Activated CD8-positive, alpha-beta memory T cell treated with anti-CD3 and anti-CD28 coated beads, Interleukin-2, amount 10 ng/mL, durations not matched to agents 7 days and 5 days (primary cell): ENCODE results near the gene ANKRD53. TPM values are rescaled to one million over a fixed set of nuclear protein-coding genes. Genes with fewer than 3 reads are reported as not detected.

Source experiments
- ATAC-seq: fragments of 150-1000 bp; cut with Tn5 transposase; one replicate; pipeline ENCODE4 v1.10.0; 2021; ENCODE audit warnings: moderate library complexity
- CTCF ChIA-PET: fragments of 350-600 bp; sonication (Branson Sonifier 250); formaldehyde crosslinking; loops from one replicate; lab custom pipeline; 2021; ENCODE audit warnings: antibody characterized with exemption; lab: Charles Lee
- DNase-seq: peaks from one replicate; pipeline ENCODE4 v3.0.0-alpha.2; 2020
- H3K27ac Mint-ChIP-seq: one replicate; pipeline ENCODE4 v1.8.0; 2021; ENCODE audit warnings: mild to moderate bottlenecking, mixed read lengths
- H3K27me3 Mint-ChIP-seq: one replicate; pipeline ENCODE4 v1.8.0; 2021; ENCODE audit warnings: mixed read lengths
- H3K36me3 Mint-ChIP-seq: one replicate; pipeline ENCODE4 v1.8.0; 2021; ENCODE audit warnings: mild to moderate bottlenecking, mixed read lengths
- H3K4me1 Mint-ChIP-seq: one replicate; pipeline ENCODE4 v1.8.0; 2021; ENCODE audit warnings: mixed read lengths
- H3K4me3 Mint-ChIP-seq: one replicate; pipeline ENCODE4 v1.8.0; 2021; ENCODE audit warnings: mild to moderate bottlenecking, moderate library complexity, mixed read lengths
- H3K9me3 Mint-ChIP-seq: one replicate; pipeline ENCODE4 v1.8.0; 2022; ENCODE audit warnings: low read depth, mixed read lengths
- total RNA-seq, 2 experiments: library from RNA; stranded (reverse); gene quantifications; one replicate each; pipeline ENCODE4 v1.2.3, GENCODE V29; 2021

Gene ANKRD53
- total RNA-seq, 2 experiments from 2014 or later = not detected

DNA sequence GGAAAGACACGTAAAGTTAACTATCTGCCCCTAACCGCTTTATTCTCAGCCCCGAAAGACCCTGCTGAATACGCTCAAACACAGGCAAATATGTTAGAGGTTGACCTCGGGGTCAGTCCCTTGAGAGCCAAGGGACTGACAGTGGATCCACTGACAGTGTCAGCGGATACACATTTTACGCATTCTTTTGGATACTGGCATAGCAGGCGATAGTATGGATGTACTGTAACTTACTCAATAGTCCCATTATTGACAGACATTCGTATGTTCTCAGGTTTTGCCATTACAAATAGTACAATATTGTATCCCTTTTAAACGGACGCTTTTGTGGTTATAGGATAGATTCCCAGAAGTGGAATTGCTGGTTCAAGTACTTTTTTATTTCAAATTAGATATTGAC, 29.3 kb upstream of the ANKRD53 start:
- Mint-ChIP-seq H3K4me1 (peaks cover 17% of the 10 kb centered on the region), H3K4me3 (no peak overlapping the region), H3K9me3 (no peaks in the 10 kb centered on the region), H3K36me3 (no peaks in the 10 kb centered on the region), H3K27ac (no peak overlapping the region), H3K27me3 (peaks cover 39% of the 10 kb centered on the region)
- ATAC-seq (no peak), DNase-seq (peak; percentile 16)
- CTCF ChIA-PET = interaction anchor here (0.7 to 3.9 kb wide), 34 partner anchors 11 to 645 kb away, joined by 3 to 84 read pairs (median 5); partner anchors contain the start of genes ADD2, ATP6V1B1 and FIGLA

DNA sequence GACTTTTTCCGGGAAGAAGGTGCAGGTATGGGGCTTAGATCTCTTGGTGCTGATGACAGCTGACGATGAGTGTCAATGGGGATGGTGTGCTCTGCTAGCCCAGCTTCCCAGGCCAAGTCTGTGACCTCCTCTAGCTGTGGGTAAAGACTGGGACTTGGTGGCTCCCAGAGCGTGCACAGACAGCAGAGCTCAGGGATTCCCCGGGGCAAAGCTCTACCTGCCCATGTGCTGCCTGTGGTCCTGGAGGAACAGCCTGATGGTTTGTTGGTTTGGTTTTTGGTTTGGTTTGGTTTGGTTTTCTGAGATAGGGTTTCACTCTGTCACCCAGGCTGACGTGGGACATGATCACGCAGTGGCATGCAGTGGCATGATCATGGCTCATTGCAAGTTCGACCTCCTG, 23.5 kb upstream of the ANKRD53 start:
- no peaks in the 10 kb centered on the region for H3K9me3 Mint-ChIP-seq
- no peaks in the 10 kb centered on the region for H3K36me3 Mint-ChIP-seq
- H3K4me1 Mint-ChIP-seq = peaks cover 26% of the 10 kb centered on the region
- no peak for ATAC-seq
- H3K27ac Mint-ChIP-seq = no peak overlapping the region
- H3K27me3 Mint-ChIP-seq = peaks cover 31% of the 10 kb centered on the region
- DNase-seq = peak; percentile 35
- CTCF ChIA-PET = interaction anchor here (0.9 to 5.1 kb wide), 3 partner anchors 9 to 84 kb away, joined by 3 to 21 read pairs (median 7); no protein-coding TSS in a partner anchor
- no peak overlapping the region for H3K4me3 Mint-ChIP-seq

DNA sequence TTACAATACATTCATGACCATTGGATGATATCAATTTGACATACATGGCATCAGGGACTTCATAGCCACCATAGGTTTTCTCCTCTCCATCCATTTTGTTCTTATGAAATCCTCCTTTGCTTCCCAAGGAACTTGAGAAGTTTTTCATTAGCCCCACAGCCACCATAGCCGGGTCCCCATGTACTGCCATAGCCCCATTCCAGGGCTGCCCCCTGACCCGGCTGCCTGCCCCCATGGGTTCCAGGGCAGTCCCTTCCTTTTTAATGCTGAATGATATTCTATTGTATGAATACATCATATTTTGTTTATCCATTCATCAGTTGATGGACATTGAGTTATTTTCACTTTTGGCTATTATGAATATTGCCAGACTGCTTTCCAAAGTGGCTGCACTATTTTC, 22.3 kb upstream of the ANKRD53 start:
- H3K4me3 Mint-ChIP-seq = no peak overlapping the region
- ATAC-seq (no peak), DNase-seq (no peak)
- H3K36me3 Mint-ChIP-seq = no peaks in the 10 kb centered on the region
- H3K27me3 Mint-ChIP-seq = peaks cover 31% of the 10 kb centered on the region
- no peak overlapping the region for H3K27ac Mint-ChIP-seq
- H3K4me1 Mint-ChIP-seq = peaks cover 26% of the 10 kb centered on the region
- CTCF ChIA-PET = no interaction called here
- no peaks in the 10 kb centered on the region for H3K9me3 Mint-ChIP-seq

DNA sequence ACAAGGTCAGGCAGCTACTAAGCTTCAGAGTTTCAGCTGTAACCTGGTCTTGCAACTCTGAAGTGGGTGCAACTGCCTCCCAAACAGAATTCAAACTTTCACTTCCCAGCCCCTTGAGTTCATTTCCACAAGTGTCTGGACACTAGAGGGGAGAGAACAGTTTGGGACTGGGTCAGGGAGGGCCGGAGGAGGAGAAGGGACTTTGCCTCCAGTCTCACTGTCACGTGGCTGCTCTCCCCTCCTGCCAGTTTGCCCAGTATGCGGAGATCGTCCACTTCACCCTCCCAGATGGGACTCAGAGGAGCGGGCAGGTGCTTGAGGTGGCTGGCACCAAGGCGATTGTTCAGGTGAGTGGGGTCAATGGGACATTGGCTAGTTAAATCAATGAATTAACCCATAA, 20.6 kb upstream of the ANKRD53 start:
- Mint-ChIP-seq H3K4me1 (peaks cover 26% of the 10 kb centered on the region), H3K36me3 (no peaks in the 10 kb centered on the region), H3K4me3 (no peak overlapping the region), H3K9me3 (no peaks in the 10 kb centered on the region), H3K27me3 (peaks cover 29% of the 10 kb centered on the region), H3K27ac (no peak overlapping the region)
- CTCF ChIA-PET = interaction anchor here (8.8 kb wide), 1 partner anchor 11 kb away, joined by 56 read pairs; no protein-coding TSS in a partner anchor
- ATAC-seq (no peak), DNase-seq (peak; percentile 27)

DNA sequence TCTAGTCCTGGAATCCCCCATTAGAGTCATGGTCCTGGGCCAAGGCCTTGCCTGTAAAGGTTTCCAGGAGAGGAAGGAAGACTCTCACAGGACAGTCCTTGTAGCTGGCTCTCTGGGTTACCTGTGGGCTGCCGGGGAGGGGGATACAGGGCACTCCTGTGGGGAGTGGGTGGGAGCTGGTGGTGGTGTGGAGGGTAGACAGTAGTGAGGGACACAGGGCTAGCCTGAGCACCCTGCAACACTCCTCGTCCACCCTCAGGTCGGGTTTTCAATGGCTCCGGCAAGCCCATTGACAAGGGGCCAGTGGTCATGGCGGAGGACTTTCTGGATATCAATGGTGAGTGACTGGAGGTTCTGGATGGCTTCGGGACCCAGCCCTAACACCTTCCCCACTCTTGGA, 19.7 kb upstream of the ANKRD53 start:
- CTCF ChIA-PET = interaction anchor here (8.8 kb wide), 1 partner anchor 12 kb away, joined by 56 read pairs; no protein-coding TSS in a partner anchor
- H3K4me3 Mint-ChIP-seq = no peak overlapping the region
- peaks cover 26% of the 10 kb centered on the region for H3K4me1 Mint-ChIP-seq
- H3K27me3 Mint-ChIP-seq = peaks cover 33% of the 10 kb centered on the region
- no peaks in the 10 kb centered on the region for H3K36me3 Mint-ChIP-seq
- DNase-seq = peak; percentile 39
- ATAC-seq = no peak
- H3K9me3 Mint-ChIP-seq = no peaks in the 10 kb centered on the region
- H3K27ac Mint-ChIP-seq = no peak overlapping the region

DNA sequence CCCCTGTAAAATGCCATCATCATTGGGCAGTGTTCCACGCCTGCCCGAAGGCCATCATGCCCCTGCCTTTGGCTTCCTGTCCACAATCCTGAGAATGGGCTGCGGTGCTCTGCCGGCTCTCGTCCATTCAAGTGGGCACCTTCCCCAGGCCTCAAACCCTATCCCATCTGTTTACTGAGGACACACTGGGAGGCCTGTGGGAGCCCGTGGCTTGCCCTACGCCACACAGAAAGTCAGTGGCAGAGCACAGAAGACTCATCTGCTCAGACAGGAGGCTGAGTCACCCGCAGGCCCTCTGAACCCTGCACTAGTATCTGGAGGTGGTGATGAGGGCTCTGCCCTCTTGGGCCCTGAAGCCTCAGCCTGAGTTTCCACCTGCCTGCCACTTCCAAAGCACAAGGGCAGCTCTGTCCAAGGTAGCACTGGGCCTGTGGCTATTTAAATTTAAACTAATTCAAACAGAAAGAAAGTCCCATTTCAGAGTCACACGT, 19.1 kb upstream of the ANKRD53 start:
- CTCF ChIA-PET = interaction anchor here (1.2 to 8.8 kb wide), 3 partner anchors 12 to 96 kb away, joined by 3 to 56 read pairs (median 4); no protein-coding TSS in a partner anchor
- DNase-seq = peak; percentile 38

DNA sequence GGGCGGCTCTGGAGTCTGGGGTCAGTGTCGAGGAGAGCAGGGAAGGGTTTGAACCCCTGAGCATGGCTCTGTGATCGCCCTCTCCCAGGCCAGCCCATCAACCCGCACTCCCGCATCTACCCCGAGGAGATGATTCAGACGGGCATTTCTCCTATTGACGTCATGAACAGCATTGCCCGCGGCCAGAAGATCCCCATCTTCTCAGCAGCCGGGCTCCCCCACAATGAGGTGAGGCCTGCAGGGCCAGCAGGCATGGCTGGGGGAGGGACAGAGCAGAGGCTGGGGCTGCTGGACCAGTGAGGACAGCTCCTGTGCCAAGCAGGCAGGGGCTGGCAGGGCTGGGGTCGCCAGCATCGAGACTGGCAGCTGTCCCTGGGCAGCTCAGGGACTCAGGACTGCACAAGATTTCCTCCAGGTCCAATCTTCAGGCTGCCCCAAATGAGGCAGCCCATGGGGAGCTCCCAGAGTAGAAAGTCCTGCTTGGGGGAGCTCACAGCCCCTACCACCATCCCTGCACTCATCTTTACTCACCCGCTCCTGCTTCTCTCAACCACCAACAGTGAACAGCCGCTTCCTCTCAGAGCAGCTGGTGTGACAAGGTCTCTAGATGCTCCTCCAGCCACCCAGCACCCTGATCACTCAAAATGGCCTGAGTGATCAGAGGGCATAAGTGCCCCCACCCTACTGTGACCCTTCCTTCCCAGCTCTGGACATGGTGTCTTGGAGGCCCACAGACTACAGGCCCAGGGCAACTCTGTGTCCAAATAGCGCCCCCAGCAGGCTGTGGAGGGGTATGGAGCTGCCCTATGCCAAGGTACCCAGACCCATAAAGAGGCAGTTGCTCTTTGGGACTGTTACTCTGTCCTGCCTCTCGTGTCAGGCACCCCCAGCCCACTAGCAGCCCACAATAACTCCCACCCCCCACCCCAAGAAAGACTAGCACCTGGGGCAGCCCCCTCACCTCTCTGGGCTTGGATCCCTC, 18.3 kb upstream of the ANKRD53 start:
- Mint-ChIP-seq H3K36me3 (no peaks in the 10 kb centered on the region), H3K27ac (no peak overlapping the region), H3K4me3 (no peak overlapping the region), H3K27me3 (peaks cover 30% of the 10 kb centered on the region), H3K4me1 (peaks cover 28% of the 10 kb centered on the region), H3K9me3 (no peaks in the 10 kb centered on the region)
- ATAC-seq = no peak
- peak; percentile 41 for DNase-seq
- CTCF ChIA-PET = interaction anchor here (0.8 to 8.8 kb wide), 6 partner anchors 9 to 97 kb away, joined by 3 to 56 read pairs (median 4); partner anchors contain the start of gene ANKRD53

More for the DNA sequence above, 19.1 kb upstream of the ANKRD53 start:
- Mint-ChIP-seq H3K4me3 (no peak overlapping the region), H3K36me3 (no peaks in the 10 kb centered on the region), H3K4me1 (peaks cover 26% of the 10 kb centered on the region), H3K27me3 (peaks cover 33% of the 10 kb centered on the region), H3K27ac (no peak overlapping the region), H3K9me3 (no peaks in the 10 kb centered on the region)
- peak; percentile 24 for ATAC-seq

DNA sequence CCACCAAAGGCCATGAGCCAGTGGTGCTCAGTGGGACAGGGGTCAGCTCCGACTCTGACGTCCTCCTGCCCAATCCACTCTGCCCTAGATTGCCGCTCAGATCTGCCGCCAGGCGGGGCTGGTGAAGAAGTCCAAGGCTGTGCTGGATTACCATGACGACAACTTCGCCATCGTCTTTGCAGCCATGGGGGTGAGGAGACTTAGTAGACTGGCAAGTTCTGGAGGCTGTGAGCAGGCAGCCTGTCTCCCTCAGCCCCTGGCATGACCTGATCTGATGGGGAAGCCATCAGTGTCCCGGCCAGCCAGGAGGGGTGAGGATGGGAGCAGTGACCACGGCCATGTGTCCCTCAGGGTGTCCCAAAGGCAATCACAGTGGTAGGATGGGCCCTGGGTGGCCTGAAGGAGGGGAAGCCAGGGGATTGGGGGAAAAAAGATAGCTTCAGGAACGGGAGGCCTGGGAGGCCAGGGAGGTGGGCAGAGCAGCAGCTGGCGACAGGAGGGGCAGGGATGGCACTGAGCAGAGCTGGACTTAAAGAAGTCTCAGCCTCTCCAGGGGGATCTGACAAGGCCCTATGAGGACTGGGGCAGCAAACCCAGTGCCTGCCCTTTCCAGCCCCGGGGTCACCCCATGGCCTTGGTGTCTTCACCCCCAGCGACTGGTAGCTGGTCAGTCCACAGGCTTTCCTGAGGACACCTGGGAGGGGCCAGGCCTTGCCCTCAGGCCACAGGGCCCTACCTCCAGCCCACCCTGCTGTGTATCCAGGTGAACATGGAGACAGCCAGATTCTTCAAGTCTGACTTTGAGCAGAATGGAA, 17.4 kb upstream of the ANKRD53 start:
- peaks cover 27% of the 10 kb centered on the region for H3K4me1 Mint-ChIP-seq
- no peak overlapping the region for H3K4me3 Mint-ChIP-seq
- no peaks in the 10 kb centered on the region for H3K9me3 Mint-ChIP-seq
- peak; percentile 38 for DNase-seq
- H3K27me3 Mint-ChIP-seq = peaks cover 23% of the 10 kb centered on the region
- H3K27ac Mint-ChIP-seq = no peak overlapping the region
- CTCF ChIA-PET = interaction anchor here (0.8 to 8.8 kb wide), 3 partner anchors 14 to 40 kb away, joined by 4 to 56 read pairs (median 4); partner anchors contain the start of gene ANKRD53
- no peaks in the 10 kb centered on the region for H3K36me3 Mint-ChIP-seq
- ATAC-seq = no peak

DNA sequence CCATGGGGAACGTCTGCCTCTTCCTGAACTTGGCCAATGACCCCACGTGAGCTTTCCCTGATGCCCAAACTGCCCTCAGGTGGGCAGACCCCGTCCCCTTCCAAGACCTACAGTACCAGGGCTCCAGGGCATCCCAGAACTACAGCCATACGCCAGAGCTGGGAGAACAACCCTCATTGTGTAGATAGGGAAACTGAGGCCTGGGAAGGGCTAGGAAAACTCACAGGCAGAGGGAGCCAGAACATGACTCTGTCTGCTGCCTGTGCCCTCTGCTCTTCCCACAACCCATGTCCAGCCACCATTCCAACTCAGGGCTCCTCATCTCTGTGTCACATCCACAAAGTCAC, 16.8 kb upstream of the ANKRD53 start:
- DNase-seq (peak; percentile 22), ATAC-seq (no peak)
- Mint-ChIP-seq H3K36me3 (no peaks in the 10 kb centered on the region), H3K4me1 (peaks cover 27% of the 10 kb centered on the region), H3K9me3 (no peaks in the 10 kb centered on the region), H3K4me3 (no peak overlapping the region), H3K27me3 (peaks cover 20% of the 10 kb centered on the region), H3K27ac (no peak overlapping the region)
- CTCF ChIA-PET = interaction anchor here (8.8 kb wide), 1 partner anchor 15 kb away, joined by 56 read pairs; no protein-coding TSS in a partner anchor

DNA sequence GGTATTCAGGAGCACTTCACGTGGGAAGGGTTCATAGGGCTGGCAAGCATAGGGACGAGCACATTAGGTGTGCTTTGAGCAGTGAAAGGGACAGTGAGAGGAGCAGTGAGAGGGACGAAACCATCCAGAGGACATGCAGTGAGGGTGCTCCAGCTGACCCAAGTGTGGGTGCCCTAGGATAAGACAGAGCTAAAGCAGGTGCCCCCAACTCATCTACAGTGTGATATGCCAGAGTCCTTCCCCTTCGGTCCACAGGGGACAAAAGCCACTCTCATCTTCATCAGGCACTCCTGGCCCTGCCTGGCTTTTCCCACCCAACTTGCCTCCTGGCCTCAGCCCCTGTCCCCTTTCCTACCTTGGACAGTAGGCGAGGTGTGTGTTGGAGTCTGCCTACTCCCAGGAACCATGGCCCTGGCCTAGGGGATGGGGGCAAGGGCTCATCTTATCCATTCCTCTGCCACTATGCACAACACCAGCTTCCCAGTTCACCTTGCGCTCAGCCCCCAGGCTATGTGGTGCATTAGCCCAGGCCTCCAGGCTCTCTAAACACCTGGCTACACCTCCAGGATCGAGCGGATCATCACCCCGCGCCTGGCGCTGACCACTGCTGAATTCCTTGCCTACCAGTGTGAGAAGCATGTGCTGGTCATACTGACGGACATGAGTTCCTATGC, 16.1 kb upstream of the ANKRD53 start:
- no peak overlapping the region for H3K4me3 Mint-ChIP-seq
- peak; percentile 37 for DNase-seq

DNA sequence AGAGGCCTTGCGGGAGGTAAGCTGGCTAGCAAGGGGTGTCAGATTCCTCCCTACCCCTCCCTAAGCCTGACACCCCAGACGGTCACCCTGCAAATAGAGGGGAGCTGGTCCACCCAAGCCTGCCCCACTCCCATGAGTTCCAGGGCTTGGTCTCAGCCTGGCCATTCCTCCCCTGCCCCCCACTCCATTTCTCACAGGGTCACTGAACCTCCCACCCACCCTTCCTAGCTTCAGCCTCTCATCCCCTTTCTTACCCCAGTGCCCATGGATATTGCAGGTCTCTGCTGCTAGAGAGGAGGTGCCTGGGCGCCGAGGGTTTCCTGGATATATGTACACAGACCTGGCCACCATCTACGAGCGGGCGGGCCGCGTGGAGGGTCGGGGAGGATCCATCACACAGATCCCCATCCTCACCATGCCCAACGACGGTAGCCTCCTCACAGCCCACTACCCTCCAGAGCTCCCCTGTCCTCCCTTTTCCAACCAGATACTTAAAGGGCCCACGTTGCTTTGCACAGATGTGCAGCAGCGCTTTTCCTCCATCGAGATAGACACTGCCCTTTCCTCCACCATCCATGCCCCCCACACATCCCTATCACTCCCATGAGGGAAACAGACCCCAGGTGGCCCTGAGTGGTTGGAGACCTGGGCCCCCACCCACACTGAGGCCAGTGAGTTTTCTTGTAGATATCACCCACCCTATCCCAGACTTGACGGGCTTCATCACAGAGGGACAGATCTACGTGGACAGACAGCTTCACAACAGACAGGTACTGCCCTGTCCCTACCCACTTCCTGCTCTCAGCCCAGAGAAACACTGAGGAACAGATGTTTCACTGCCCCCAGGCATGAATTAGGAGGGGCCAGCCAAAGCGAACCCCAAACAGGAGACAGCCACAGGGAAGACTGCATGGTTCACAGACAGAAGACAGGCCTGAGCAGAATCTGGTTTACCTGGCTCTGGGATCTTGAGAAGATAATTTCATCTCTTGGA, 15.2 kb upstream of the ANKRD53 start:
- no peak for ATAC-seq
- DNase-seq = peak; percentile 33
- no peaks in the 10 kb centered on the region for H3K36me3 Mint-ChIP-seq
- peaks cover 27% of the 10 kb centered on the region for H3K27me3 Mint-ChIP-seq
- H3K4me3 Mint-ChIP-seq = no peak overlapping the region
- H3K9me3 Mint-ChIP-seq = no peaks in the 10 kb centered on the region
- H3K27ac Mint-ChIP-seq = no peak overlapping the region
- CTCF ChIA-PET = interaction anchor here (1.1 to 8.8 kb wide), 9 partner anchors 9 to 336 kb away, joined by 3 to 58 read pairs (median 20); partner anchors contain the start of gene ANKRD53
- peaks cover 18% of the 10 kb centered on the region for H3K4me1 Mint-ChIP-seq

More for the DNA sequence above, 16.1 kb upstream of the ANKRD53 start:
- Mint-ChIP-seq H3K27ac (no peak overlapping the region), H3K36me3 (no peaks in the 10 kb centered on the region), H3K27me3 (peaks cover 20% of the 10 kb centered on the region), H3K4me1 (peaks cover 27% of the 10 kb centered on the region), H3K9me3 (no peaks in the 10 kb centered on the region)
- no peak for ATAC-seq
- CTCF ChIA-PET = interaction anchor here (1.7 to 8.8 kb wide), 3 partner anchors 8 to 39 kb away, joined by 4 to 56 read pairs (median 50); no protein-coding TSS in a partner anchor
